ENCODE measurements around the gene S100A16.
"Not testable (repeated sequence)": the region's sequence is repeated elsewhere in the genome, so short reads cannot be mapped to it uniquely, and the experiment has no call there.

S100A16 gene, protein sequence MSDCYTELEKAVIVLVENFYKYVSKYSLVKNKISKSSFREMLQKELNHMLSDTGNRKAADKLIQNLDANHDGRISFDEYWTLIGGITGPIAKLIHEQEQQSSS

DNA sequence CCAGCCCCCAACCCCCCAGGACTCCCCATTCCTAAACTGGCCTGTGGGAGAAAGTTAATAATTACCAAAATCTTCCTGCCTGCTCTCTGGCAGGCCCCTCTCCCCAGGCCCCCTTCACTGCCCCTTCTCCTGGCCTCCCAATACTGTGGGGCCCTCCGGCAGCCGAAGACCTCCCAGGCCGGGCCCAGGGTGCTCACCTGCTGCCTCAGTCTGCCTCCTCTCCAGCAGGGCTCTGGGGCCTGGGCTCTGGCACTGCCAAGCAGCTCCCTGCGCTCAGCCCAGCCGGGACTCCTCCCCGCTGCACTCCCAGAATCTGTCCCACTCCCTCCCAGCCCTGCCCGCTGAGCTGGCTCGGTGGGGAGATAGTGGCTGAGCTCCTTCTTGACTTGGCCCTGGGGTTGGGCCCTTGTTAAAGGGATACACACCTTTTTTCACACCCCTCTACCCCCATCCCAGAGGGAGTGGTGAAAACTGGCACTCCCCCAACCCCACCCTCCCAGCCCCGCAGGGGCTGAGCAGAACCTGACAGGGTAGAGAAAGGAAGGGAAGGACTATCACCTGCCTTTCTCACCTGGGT is at the start of gene S100A16:
TSS of gene S100A16 (minus strand) at position 383 of the 577 bp plus-strand sequence. CDS start 4,986 bp downstream, outside the sequence.
- no peak for DNase-seq

DNA sequence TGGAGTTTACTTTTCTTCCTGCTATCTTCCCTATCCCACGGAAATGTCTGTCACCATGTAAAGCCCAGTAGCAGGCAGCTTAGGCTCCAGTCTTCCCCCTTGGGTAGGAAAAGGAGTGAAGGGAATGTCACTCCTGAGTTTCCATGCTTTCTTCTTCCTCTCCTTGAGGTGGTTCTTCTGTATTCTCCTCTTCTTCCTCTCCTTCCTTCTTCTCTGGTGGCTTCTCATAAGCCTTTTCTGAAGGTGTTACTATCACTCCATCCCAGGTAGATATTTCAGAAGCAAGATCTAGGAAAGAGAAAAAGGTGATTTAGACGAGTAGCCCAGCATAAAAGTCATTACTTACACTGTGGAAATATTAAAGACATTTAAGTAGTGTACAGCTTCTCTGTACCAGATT is 49.3 kb upstream of the S100A16 start:
- no peak for DNase-seq

DNA sequence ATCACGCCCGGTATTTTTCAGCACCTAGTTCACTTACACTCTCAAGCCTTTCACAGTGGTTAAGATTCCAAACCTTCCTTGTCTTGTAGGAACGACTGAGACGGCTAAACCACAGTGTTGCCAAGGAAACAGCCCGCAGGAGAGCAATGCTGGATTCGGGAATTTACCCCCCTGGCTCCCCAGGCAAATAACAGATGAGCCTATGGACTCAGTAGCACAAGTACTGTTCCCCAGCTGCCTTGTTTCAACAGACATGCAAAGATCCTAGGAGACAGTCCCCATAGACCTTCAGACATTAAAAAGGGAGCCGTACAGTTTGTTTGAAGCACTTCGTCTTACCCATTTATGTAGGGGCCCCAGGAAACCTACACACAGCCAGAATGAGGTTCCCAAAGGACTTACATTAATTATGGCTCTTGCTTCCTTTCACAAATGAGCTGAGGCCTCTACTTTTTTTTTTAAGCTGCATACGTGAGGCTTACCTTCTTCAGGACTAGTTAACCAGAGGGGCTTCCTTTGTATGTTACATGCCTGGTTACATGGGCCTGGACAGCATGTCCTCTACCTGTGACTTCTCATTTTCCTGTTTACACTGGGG is 48.3 kb upstream of the S100A16 start:
- peak; percentile 48 for DNase-seq

GRCh38 chr1:153659656-153660055 is 46.7 kb upstream of the S100A16 start:
- no peak for DNase-seq

DNA sequence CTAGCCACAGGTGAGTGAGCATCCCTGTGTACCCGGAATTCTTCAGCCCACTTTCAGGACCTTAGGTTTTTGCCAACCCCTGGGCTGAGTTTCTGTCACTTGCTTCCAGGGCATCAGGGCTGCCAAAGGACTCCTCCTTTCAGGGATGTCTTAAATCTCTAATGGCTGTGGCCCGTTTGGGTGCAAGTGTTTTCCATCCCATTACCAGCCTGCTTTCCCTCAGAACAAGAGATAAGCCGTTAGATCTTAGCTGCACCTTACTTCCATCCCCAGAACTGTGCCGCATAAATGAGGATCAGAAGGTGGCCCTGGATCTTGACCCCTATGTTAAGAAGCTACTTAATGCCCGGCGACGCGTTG is 46.2 kb upstream of the S100A16 start:
- DNase-seq = peak; percentile 47

DNA sequence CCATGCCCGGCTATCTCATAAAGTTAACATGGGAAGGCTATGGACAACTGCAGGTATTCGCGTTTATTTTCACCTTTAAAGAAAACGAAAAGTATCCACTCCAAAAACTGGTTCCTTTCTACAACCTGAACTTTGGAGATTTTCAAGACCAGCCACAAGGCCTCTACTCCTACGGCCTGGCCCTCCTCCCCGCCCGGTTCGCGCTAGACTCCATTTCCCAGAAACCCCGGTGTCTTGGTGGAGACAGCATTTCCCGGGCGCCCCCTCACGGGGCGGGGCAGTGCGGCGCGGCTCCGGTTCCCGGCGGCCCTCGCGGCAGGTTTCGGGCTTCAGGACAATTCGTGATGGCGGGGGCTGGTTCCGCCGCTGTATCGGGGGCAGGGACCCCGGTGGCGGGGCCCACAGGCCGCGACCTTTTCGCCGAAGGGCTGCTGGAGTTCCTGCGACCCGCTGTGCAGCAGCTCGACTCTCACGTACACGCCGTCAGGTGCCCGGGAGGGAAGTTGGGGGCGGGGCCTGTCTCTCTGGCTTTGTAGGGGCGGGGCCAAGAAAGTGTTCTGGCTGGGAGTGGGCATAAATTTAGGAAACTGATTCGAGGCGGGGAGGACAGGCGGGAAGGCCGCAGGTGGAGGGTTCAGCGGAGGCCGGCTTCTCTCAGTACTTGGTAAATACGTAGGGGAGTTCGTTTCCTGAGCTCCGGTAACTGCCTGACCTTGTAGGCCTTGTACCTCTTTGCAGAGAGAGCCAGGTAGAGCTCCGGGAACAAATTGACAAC is 45.6 kb upstream of the S100A16 start, which contains the start of gene SNAPIN:
TSS of gene SNAPIN (plus strand) at position 304 of the 775 bp plus-strand sequence. CDS start at position 345, 41 bp downstream.
- DNase-seq = peak; percentile 94

DNA sequence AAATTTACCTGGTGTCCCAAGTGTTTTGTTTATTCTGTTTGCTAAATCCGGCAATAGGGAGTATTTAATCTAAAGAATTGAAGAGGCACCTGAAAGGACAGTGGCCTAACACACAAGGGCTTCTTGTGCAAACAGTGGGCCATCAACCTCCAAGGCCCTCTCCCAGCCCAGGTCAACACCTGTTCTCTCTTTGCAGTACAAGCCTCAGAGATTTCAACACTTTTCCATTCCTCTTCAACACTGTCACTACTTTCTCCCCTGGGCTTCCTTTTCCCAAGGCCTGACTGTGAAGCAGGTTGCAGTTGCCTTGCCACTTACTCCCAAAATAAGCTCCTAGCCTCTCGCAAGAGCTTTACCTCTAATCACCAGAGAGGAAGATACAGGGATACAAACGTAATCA is 42.4 kb upstream of the S100A16 start:
- DNase-seq = peak; percentile 96

- DNase-seq = peak; percentile 46
Observed at GRCh38 chr1:153652805-153653500, 40.0 kb upstream of the S100A16 start.

GRCh38 chr1:153651771-153652170 is 38.8 kb upstream of the S100A16 start:
- peak; percentile 17 for DNase-seq

GRCh38 chr1:153649863-153650235 is 36.9 kb upstream of the S100A16 start:
- peak; percentile 86 for DNase-seq

DNA sequence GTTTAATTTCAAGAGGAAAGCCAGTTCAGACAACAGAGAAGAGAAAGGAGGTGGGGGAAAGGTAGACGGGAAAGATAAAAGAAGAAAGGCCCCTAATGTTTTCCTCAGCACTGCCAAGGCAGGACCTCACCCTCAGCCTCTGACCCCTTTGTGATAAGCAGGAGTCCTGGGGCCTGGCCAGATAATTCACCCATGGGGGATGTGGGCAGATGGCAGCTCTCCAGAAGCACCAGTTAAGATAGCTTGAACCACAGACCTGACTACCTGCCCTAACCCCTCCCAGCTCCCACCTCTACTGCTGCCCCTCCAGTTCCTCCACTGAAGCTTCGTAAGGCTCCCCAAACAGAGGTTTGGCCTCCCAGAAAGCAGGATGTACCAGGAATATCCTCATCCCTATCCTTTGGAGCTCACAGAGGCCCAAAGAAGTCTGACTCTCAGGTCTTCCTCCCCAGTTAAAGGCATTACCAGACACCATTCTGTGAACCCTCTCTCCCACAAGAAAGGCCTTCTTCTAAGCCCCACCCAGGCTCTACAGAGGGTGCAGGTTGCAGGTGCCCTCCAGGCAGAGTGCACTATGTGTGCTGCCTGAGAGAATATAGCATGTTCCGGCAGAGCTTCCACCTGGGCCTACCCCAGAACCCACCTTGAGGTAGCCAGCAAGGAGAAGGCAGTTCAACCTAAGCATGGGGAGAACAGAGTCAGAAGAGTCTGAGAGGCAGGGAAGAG is 36.4 kb upstream of the S100A16 start:
- DNase-seq = peak; percentile 73

DNA sequence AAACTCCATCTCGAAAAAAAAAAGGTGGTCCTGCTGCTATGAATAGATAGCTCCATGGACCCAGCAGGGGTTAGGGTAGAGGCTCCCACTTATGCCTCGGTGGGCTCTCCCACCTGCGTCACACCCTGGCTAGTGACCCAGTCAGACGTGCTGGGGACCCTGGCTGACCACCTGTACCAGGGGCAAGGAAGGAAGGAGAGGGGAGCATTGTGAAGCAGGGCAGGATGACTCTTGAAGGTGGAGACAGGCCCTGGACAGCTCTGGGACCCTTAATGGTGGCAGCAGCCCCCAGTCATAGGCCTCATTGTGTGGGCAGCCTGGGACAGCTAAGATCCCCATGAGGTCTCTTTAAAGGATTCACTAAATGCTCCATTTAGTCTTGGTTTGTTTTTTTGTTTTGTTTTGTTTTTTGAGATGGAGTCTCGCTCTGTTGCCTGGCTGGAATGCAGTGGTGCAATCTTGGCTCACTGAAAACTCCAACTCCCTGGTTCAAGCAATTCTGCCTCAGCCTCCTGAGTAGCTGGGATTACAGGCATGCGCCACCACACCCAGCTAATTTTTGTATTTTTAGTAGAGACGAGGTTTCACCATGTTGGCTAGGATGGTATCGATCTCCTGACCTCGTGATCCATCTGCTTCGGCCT is 35.2 kb upstream of the S100A16 start:
- no peak for DNase-seq

GRCh38 chr1:153647346-153647714 is 34.4 kb upstream of the S100A16 start:
- peak; percentile 39 for DNase-seq

GRCh38 chr1:153646672-153647345 is 33.9 kb upstream of the S100A16 start:
- DNase-seq = peak; percentile 38

- DNase-seq = no peak
Observed at GRCh38 chr1:153643816-153644215, 30.9 kb upstream of the S100A16 start.

DNA sequence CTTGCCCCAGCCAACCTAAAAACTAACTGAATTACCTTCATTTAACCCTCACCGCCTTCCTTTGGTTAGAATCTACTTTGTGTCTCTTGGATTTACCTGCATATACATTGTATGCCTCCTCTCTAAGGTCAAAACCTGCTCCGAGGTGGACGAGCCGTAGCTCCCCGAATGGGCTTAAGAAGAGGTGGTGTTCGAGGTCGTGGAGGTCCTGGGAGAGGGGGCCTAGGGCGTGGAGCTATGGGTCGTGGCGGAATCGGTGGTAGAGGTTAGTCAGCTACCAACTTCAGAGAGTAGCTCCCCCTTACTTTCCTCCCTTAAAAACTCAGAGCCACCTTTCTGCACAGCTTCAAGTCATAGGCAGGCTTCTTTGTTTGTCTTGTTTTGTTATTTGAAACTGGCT is 30.2 kb upstream of the S100A16 start:
- DNase-seq = no peak

GRCh38 chr1:153642161-153642560 is 29.2 kb upstream of the S100A16 start:
- DNase-seq = no peak

GRCh38 chr1:153640861-153641260 is 27.9 kb upstream of the S100A16 start:
- no peak for DNase-seq

DNA sequence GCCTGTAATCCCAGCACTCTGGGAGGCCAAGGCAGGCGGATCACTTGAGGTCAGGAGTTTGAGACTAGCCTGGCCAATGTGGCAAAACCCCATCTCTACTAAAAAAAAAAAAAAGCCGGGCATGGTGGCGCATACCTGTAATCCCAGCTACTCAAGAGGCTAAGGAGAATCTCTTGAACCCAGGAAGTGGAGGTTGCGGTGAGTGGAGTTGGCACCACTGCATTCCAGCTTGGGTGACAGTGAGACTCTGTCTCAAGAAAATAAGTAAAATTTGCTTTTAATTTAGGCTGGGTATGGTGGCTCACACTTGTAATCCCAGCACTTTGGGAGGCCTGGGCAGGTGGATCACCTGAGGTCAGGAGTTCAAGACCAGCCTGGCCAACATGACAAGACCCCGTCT is 27.3 kb upstream of the S100A16 start:
- DNase-seq = not testable (repeated sequence)

GRCh38 chr1:153639280-153639679 is 26.3 kb upstream of the S100A16 start:
- no peak for DNase-seq

- DNase-seq = no peak
Observed at GRCh38 chr1:153638261-153638660, 25.3 kb upstream of the S100A16 start.

DNA sequence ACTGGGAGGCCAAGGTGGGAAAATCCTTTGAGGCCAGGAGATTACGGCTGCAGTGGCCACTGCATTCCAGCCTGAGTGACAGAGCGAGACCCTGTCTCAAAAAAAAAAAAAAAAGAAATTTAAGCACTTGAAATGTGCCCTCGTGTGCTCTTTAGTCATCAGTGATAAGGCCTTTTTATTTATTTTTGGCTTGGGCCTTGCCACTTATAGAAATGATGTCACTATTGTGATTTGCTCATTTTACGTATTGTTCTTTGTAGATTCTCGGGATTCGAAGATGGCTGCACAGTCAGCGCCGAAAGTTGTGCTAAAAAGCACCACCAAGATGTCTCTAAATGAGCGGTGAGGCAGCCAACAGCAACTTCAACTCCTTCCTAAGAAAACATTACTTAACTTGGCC is 23.4 kb upstream of the S100A16 start:
- no peak for DNase-seq

Measured in DMS53 (cell line).